Aorta (tissue), 5 donors: Measurements from ENCODE around the gene JPT2. TPM values are rescaled to one million over a fixed set of nuclear protein-coding genes. Genes with fewer than 3 reads are reported as not detected.

Experiments
- ATAC-seq: fragments of 200-7000 bp; cut with Tn5 transposase; one replicate; pipeline ENCODE4 v1.9.1; 2022; ENCODE audit warnings: moderate library complexity; ENCODE audit not compliant: low FRiP score
- DNase-seq, 2 donors: peaks; one replicate each; pipeline ENCODE4 v3.0.0-alpha.2; 2020
- H3K27ac ChIP-seq, 2 donors: one replicate each; pipeline ENCODE4 v1.5.1; 2013; ENCODE audit warnings: low read length in 2 of 2, mild to moderate bottlenecking in 2 of 2, moderate library complexity in 2 of 2, control low read depth in 1 of 2, inconsistent platforms in 1 of 2, low read depth in 1 of 2
- H3K27me3 ChIP-seq, 2 donors: one replicate each; pipeline ENCODE4 v1.6.1; 2013; ENCODE audit warnings: control low read depth in 1 of 2, low read length in 1 of 2, mild to moderate bottlenecking in 1 of 2, moderate library complexity in 1 of 2; ENCODE audit not compliant: insufficient read depth in 2 of 2, control insufficient read depth in 1 of 2
- H3K36me3 ChIP-seq, 2 donors: one replicate each; pipeline ENCODE4 v1.6.1; 2013; ENCODE audit warnings: control low read depth in 1 of 2, low read length in 1 of 2, mild to moderate bottlenecking in 1 of 2; ENCODE audit not compliant: insufficient read depth in 2 of 2, control insufficient read depth in 1 of 2
- H3K4me1 ChIP-seq, 2 donors: one replicate each; pipeline ENCODE4 v1.6.1; 2013; ENCODE audit warnings: low read length in 2 of 2, control low read depth in 1 of 2, mild to moderate bottlenecking in 1 of 2, moderate library complexity in 1 of 2; ENCODE audit not compliant: insufficient read depth in 2 of 2, control insufficient read depth in 1 of 2
- H3K4me3 ChIP-seq, 2 donors: one replicate each; pipeline ENCODE4 v1.5.1; 2013; ENCODE audit warnings: low read length in 2 of 2, control low read depth in 1 of 2, mild to moderate bottlenecking in 1 of 2
- H3K9me3 ChIP-seq: one replicate; pipeline ENCODE4 v1.6.1; 2013; ENCODE audit warnings: mild to moderate bottlenecking, low read length; ENCODE audit not compliant: control insufficient read depth
- WGBS, 2 donors: extraction: QIAGEN DNeasy Blood & Tissue Kit; methylation state at CpG; one replicate each; pipeline ENCODE4 v1.1.7; 2013; 5-methylcytosine and 5-hydroxymethylcytosine counted together
- intact Hi-C, 2 donors: fragments of 100-400 bp; cut with DNase I; formaldehyde crosslinking; loops; one replicate each; pipeline versions ENCODE4 v1.14.2 to v1.15.0; 2022
- polyA plus RNA-seq, 2 donors: library from polyadenylated mRNA; stranded (reverse); fragments of 200-250 nt; gene quantifications; one replicate each; pipeline ENCODE4 v1.2.3, GENCODE V29; 2013
- total RNA-seq, 2 donors: library from RNA; stranded (reverse); fragmentation: NEBNext Ultra II Directional; extraction: Animal tissue kit (Norgen Biotek cat#: 25700); gene quantifications; one replicate each; pipeline ENCODE4 v1.2.1, GENCODE V29; 2021
- donor health status: healthy with polysubstance abuse.
- donor health status: Bipolar disorder and iron deficiency.
- donor health status: DM: no; HTN: no; CAD: no.
- donor health status: DM: no; HTN: no; CAD: no.
- donor health status: DM: yes; HTN: yes; CAD: no.

Gene JPT2
- total and polyA plus RNA-seq, 4 donors, result 14.2 to 30.8 (median 22.0) TPM

DNA sequence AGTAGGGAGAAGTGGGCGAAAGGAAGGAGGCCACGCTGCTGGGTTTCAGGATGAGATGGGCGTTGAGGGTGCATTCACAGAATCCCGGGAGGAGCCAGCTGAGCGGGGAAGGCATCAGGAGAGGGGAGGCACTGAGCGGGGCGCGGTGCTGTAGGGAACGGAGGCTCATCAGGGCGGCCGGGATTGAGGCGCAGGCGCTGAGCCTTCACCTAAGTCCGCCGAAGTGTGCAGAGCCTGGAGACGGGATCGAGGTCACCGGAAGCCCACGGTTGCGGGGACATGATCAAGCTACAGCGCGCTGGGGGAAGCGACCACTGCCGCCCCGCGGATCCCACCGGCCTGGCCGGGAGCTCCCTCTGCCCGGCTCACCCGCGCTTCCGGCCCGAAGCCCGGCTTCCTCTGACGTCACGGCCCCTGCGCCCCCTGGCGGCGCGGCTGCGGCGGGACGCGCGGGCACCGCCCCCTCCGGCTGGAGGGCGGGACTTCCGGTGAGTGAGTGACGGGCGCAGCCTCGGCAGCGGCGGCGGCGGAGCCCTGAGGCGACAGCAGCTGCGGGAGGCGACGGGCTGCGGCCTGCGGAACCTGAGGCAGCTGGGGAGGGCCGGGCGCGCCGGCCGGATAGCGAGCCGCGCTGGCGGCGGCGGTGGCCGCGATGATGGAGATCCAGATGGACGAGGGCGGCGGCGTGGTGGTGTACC lies 27.8 kb downstream of the JPT2 start, which contains the start of gene MAPK8IP3:
MAPK8IP3 (plus strand) TSS at position 508 of the 698 bp plus-strand sequence; CDS start at position 653, 145 bp downstream.
- 0% methylated on average over 71 to 79 of the region's 79 CpGs for WGBS, 2 donors
- peak; percentile 96 for ATAC-seq
- H3K4me3 ChIP-seq, result peak within 1 kb of the TSS; percentile 65 to 71
- no peaks in the 10 kb centered on the region for H3K27me3 ChIP-seq
- intact Hi-C loops, result loop anchor here in 1 of 2 donors (5.0 to 10.0 kb wide), 3 partner anchors 66 to 214 kb away; partner anchors contain the start of genes CRAMP1, EME2, IFT140 and MRPS34
- no peaks in the 10 kb centered on the region for H3K4me1 ChIP-seq
- no peaks in the 10 kb centered on the region for H3K36me3 ChIP-seq
- H3K9me3 ChIP-seq, result no peaks in the 10 kb centered on the region
- peak; percentile 93 to 97 for DNase-seq
- peak within 1 kb of the TSS in 1 of 2 donors; percentile 92 for H3K27ac ChIP-seq

DNA sequence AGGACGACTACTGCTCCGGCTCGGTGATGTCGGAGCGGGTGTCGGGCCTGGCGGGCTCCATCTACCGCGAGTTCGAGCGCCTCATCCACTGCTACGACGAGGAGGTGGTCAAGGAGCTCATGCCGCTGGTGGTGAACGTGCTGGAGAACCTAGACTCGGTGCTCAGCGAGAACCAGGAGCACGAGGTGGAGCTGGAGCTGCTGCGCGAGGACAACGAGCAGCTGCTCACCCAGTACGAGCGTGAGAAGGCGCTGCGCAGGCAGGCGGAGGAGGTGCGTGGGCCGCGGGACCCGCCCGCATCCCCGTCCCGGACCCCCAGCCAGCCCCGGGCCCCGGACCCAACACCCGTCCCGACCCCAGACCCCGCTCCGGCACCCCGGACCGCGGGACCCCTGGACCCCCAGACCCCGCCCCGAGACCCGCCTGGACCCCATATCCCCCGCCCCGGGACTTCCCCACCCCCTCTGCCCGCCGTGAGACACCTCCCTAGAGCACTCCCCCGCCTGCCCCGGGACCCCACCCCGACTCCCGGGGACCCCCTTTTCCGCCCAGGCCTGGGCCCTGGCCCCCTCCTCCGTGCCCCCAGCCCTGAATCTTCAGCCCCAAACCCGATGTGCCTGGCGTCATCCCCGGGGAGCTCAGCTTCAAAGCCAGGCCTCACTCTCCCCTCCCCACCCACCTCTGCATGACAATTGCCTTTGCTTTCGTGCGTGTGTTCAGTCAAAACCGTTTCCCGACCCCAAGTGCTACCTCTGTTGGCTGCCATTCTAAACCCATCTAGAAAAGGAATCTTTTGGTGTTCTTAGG lies 28.5 kb downstream of the JPT2 start:
- H3K4me1 ChIP-seq, result no peaks in the 10 kb centered on the region
- intact Hi-C loops, result loop anchor here in 1 of 2 donors (5.0 to 10.0 kb wide), 3 partner anchors 66 to 214 kb away; partner anchors contain the start of genes CRAMP1, EME2, IFT140 and MRPS34
- no peaks in the 10 kb centered on the region for H3K9me3 ChIP-seq
- H3K36me3 ChIP-seq, result no peaks in the 10 kb centered on the region
- no peaks in the 10 kb centered on the region for H3K27me3 ChIP-seq
- DNase-seq, result peak in 1 of 2 donors; percentile 83
- peak; percentile 42 for ATAC-seq
- whole genome bisulfite sequencing, 2 donors, result 1% methylated on average over 34 to 62 of the region's 62 CpGs
- peak overlapping the region; percentile 65 to 71 for H3K4me3 ChIP-seq
- H3K27ac ChIP-seq, result peak overlapping the region in 1 of 2 donors; percentile 34

DNA sequence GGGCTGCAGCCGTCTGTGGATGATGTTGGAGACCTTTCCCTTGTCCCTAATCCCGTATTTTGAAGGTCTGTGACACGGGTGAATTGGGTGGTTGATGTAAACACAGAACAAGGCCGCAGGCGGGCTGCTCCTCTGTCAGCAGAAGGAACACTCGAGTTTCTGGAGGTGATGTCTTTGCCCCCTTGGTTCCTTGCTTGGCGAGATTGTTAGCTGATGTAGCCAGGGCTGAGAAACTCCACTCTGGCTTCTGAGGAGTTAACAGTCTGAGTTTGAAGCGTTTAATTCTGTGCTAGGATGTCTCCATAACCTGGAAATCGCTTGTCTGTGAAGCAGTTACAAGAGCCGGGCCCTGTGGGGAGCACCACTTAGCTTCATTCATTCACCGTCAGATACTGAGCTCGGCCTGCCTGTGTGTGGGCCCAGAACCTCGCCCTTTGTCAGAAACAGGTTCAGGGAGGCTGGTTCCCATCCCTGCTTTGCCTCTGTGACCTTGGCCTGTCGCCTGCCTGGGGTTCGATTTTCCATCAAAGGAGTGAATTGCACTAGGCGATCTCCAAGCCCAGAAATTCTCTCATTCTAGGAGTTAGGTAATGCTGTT lies 29.2 kb downstream of the JPT2 start:
- Histone ChIP-seq H3K4me1 (no peaks in the 10 kb centered on the region), H3K9me3 (no peaks in the 10 kb centered on the region), H3K27ac (no peak overlapping the region), H3K36me3 (no peaks in the 10 kb centered on the region), H3K27me3 (no peaks in the 10 kb centered on the region), H3K4me3 (peak overlapping the region; percentile 65 to 71)
- DNase-seq (no peak), ATAC-seq (no peak)
- intact Hi-C loops, result loop anchor here in 1 of 2 donors (5.0 to 10.0 kb wide), 3 partner anchors 65 to 215 kb away; partner anchors contain the start of genes CRAMP1, EME2, IFT140 and MRPS34
- 10 to 11% methylated on average over 16 of the region's 16 CpGs for WGBS, 2 donors

DNA sequence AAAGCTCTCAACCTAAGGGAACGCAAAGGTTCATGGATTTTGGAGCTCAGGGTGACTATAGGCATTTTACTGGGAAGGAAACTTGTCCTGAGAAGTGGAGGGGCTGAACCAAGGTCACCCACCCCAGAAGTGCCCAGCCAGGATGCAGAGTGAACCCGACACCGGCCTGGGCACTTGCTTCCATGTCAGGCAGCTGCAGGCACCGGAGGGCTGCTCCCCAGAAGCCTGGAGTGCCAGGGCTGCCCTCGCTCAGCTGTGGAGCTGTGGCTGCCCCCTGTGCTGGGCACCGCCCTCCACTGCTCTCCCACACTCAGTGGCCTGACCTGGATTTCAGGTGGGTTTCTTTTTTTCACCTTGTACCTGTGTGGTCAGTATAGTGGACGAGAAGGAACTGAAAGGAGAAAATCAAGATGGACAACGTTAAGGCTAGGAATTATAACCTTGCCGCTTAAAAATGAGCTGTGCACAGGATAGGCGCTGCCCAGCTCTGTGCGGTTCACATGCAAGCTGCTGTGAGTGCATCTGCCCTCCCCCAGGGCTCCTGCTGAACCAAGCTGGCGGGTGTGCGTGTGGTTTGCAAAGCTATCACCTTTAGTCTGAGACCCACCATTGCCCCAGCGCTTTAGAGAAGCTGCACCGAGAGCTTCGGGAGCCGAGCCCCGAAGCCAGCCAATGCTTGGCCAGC lies 30.1 kb downstream of the JPT2 start:
- 86 to 88% methylated on average over 18 of the region's 18 CpGs for WGBS, 2 donors
- ATAC-seq (no peak), DNase-seq (no peak)
- Histone ChIP-seq H3K4me1 (no peaks in the 10 kb centered on the region), H3K27me3 (no peaks in the 10 kb centered on the region), H3K9me3 (no peaks in the 10 kb centered on the region), H3K27ac (no peak overlapping the region), H3K36me3 (no peaks in the 10 kb centered on the region), H3K4me3 (no peak overlapping the region)
- intact Hi-C loops, result loop anchor here in 1 of 2 donors (5.0 to 10.0 kb wide), 3 partner anchors 64 to 216 kb away; partner anchors contain the start of genes CRAMP1, EME2, IFT140 and MRPS34

DNA sequence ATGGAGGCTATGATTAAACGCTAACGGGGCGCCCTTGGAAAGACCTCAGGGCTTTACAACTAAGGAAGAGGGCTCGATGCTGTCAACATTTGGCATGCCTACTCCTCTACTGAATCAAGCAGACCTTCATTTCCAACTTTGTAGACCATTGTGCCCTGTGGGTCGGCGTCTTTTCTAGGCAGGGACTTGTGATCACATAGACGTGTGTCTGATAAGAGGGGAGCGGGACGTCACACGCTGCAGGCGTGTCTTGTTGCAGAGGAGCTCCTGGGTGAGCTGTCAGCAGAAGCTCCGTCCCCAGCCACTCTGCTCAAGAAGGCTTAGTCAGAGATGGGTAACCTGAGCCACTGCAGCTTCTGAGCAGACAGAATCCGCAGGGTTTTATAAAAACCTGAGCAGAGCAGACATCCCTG lies 30.7 kb downstream of the JPT2 start:
- intact Hi-C loops, result loop anchor here in 1 of 2 donors (5.0 to 10.0 kb wide), 3 partner anchors 64 to 216 kb away; partner anchors contain the start of genes CRAMP1, EME2, IFT140 and MRPS34
- Histone ChIP-seq H3K4me1 (no peaks in the 10 kb centered on the region), H3K4me3 (no peak overlapping the region)

DNA sequence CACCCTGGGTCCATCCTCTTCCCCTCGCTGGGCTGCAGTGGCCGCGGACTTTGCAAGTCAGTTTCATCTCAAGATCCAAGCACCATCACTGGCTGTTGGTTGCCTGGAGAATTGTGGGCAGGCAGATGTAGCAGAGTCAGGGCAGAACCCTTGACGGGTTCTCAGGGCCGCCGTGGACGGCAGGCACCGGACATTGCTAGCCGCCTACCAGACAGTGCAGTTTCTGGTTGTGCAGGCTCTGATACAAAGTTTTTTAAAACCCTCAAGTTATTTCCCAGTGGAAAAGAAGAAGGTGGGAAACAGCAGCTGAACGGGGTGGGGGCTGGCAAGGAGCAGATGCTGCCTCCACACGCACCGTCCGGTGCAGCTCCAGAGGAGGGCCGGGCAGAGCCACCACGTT lies 31.3 kb downstream of the JPT2 start:
- H3K4me1 ChIP-seq, result no peaks in the 10 kb centered on the region
- H3K4me3 ChIP-seq, result no peak overlapping the region
- intact Hi-C loops, result loop anchor here in 1 of 2 donors (5.0 to 10.0 kb wide), 3 partner anchors 63 to 217 kb away; partner anchors contain the start of genes CRAMP1, EME2, IFT140 and MRPS34
- no peaks in the 10 kb centered on the region for H3K27me3 ChIP-seq
- no peak for ATAC-seq
- H3K9me3 ChIP-seq, result no peaks in the 10 kb centered on the region
- 79 to 82% methylated on average over 15 of the region's 15 CpGs for WGBS, 2 donors
- no peak overlapping the region for H3K27ac ChIP-seq
- H3K36me3 ChIP-seq, result no peaks in the 10 kb centered on the region
- DNase-seq, result no peak

More for the DNA sequence above, 30.7 kb downstream of the JPT2 start:
- Histone ChIP-seq H3K27ac (no peak overlapping the region), H3K36me3 (no peaks in the 10 kb centered on the region), H3K9me3 (no peaks in the 10 kb centered on the region), H3K27me3 (no peaks in the 10 kb centered on the region)
- no peak for ATAC-seq
- no peak for DNase-seq
- 79 to 81% methylated on average over 13 of the region's 13 CpGs for WGBS, 2 donors

DNA sequence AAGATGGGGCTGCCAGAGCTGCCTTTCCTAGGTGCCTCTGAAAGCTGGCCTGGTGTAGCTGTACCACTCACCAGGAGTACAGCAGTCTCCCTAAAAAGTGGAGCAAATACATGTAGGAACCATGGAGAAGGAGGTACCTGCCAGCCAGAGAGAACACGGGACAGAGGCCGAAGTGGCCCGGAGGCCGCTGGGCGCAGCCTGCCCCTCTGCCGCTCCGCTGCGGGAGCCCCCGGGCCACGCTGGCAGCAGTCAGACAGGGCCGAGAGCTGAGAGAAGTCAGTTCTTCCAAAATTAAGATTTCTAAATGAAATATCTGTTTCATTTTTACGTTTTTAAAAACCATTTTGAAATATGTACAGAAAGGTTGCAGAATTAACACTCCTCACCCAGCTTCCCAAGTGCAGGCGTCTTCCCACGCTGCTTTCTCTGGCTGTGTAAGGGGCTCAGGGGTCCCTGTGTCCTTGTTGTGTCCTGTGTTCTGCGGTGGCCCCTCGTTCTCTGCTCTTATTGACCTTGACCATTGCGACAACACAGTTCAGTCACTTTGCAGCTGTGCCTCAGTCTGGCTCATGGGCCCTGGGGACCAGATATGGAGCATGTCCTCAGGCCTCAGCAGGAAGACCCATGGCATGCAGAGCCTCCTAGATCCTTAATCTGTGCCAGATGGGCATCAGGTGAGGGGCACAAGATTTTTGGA lies 32.9 kb downstream of the JPT2 start:
- Histone ChIP-seq H3K27ac (no peak overlapping the region), H3K27me3 (no peaks in the 10 kb centered on the region), H3K4me3 (no peak overlapping the region), H3K4me1 (no peaks in the 10 kb centered on the region), H3K36me3 (no peaks in the 10 kb centered on the region), H3K9me3 (no peaks in the 10 kb centered on the region)
- ATAC-seq, result no peak
- no peak for DNase-seq
- 89 to 92% methylated on average over 17 of the region's 17 CpGs for WGBS, 2 donors
- intact Hi-C loops, result no loop called here
